ENCODE measurements around the gene PIP4K2A.

The PIP4K2A gene

DNA sequence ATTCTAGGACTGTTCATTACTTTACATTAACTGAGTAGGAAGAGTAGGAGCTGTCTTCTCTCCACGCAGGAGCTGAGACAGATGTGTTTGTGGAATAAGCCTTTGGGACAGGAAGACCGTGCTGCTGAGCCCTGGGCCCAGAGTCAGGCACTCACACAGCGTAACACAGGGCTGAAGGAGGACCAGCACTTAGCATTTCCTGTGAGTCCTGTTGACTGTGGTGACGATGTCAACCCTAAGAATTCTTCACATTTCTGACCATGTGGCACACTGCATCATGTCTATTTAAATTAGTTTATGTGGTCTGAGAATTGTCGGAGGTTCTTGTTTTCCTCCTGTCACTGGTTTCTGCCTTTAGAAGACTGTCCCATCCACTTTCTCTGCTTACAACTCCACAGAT is 117.2 kb downstream of the PIP4K2A start:
- DNase-seq (ENCODE audit: extremely low read depth, low read depth), result no peak
- no peak for TF ChIP-seq CTCF (IDR thresholded peaks at IDR 0.05; ENCODE audit: low read depth, low read length, missing control alignments)
- H3K4me3 ChIP-seq (replicated peaks; ENCODE audit: low read depth, low read length), result no peak overlapping the region

DNA sequence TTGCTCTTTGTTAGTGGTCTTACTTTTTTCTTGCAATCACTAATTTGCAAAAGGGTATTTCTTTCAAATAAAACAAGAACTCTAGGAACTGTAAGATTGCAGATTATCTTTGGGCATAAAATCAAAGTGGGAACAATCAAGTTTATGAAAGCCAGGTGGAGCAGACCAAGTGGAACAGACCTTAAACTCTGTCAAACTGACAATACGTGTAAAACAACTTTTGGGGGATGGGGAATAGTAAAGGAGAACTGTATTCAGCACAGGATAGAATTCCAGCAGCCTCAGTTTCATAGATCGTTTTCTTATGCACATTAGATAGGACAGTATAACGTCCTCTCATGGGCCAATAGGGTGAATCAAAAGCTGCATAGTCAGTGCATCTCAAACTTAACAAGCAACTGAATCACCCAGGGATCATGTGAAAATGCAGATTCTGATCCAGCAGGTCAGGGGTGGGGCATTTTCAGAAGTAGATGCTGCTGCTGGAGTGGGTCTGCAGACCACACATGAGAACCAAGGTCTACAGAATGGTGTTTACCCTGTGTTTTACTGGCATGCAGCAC is 120.7 kb downstream of the PIP4K2A start:
- TF ChIP-seq CTCF (IDR thresholded peaks at IDR 0.05; ENCODE audit: low read depth, low read length, missing control alignments), result no peak
- DNase-seq (ENCODE audit: extremely low read depth, low read depth), result no peak
- H3K4me3 ChIP-seq (replicated peaks; ENCODE audit: low read depth, low read length), result no peak overlapping the region

DNA sequence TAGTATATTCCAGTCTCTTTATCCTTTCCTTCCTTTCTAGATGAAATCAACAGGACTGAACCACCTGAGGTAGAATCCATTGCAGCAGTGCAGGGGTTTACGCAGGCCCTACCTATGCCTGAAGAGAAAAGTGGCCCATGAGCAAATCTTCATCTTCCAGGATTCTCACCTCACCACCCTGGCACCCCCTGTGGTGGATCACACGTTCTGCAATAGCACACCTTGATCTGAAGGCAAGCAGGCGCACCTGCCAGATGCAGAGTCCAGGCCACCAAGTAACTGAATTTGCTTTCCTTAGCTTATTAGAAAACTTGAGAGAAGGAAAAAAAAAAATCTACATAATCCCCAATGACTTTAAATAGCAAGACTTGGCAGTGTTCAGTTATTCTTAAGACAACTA is 121.4 kb downstream of the PIP4K2A start:
- no peak overlapping the region for H3K4me3 ChIP-seq (replicated peaks; ENCODE audit: low read depth, low read length)
- TF ChIP-seq CTCF (IDR thresholded peaks at IDR 0.05; ENCODE audit: low read depth, low read length, missing control alignments), result no peak
- DNase-seq (ENCODE audit: extremely low read depth, low read depth), result no peak

DNA sequence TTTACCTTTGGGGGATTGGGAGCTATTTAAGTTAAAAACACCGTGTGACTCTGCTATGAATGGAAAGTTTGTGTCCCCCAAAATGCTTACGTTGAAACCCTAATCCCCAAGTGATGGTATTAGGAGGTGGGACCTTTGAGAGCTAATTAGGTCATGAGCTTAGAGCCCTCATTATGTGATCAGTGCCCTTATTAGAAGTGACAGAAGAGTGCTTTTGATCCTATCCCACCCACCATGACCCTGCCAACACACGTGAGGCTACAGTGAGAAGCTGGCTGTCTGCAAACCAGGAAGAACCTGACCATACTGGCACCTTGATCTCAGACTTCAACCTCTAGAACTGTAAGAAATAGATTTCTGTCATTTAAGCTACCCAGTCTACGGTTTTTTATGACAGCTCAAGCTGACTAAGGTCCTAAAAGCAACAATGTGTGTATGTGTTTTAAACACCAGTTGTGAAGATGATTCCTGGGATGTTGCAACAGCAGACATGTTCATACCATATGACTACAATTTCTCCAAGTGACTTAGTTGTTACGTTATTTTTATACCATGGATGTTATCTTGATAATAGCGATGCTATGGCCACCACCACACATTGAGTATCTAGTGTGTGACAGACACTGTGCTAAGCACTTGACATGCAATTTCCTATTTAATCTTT is 124.4 kb downstream of the PIP4K2A start:
- H3K4me3 ChIP-seq (replicated peaks; ENCODE audit: low read depth, low read length), result no peak overlapping the region
- DNase-seq (ENCODE audit: extremely low read depth, low read depth), result no peak
- TF ChIP-seq CTCF (IDR thresholded peaks at IDR 0.05; ENCODE audit: low read depth, low read length, missing control alignments), result no peak

- no peak for TF ChIP-seq CTCF (IDR thresholded peaks at IDR 0.05; ENCODE audit: low read depth, low read length, missing control alignments)
- no peak for DNase-seq (ENCODE audit: extremely low read depth, low read depth)
- no peak overlapping the region for H3K4me3 ChIP-seq (replicated peaks; ENCODE audit: low read depth, low read length)
Measured at GRCh38 chr10:22588462-22588861, 125.9 kb downstream of the PIP4K2A start.

GRCh38 chr10:22583683-22584082 is 130.7 kb downstream of the PIP4K2A start:
- H3K4me3 ChIP-seq (replicated peaks; ENCODE audit: low read depth, low read length), result no peak overlapping the region
- no peak for DNase-seq (ENCODE audit: extremely low read depth, low read depth)
- no peak for TF ChIP-seq CTCF (IDR thresholded peaks at IDR 0.05; ENCODE audit: low read depth, low read length, missing control alignments)

DNA sequence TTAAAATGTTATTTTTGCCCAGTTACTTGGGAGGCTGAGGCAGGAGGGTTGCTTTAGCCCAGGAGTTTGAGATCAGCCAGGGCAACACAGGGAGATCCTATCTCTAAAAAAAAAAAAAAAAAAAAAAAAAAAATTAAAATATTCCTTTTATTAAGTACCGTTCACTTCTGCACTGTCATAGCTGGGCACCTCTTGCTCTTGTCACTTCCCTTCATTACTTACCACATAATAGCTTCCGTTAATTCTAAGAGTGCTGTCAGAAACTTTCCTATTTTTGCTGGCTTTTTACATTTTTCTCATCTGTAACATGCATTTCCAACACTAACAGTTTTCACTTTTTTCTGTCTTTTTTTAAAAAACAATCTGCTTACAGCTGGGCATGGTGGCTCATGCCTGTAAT is 132.9 kb downstream of the PIP4K2A start:
- DNase-seq (ENCODE audit: extremely low read depth, low read depth), result no peak
- TF ChIP-seq CTCF (IDR thresholded peaks at IDR 0.05; ENCODE audit: low read depth, low read length, missing control alignments), result no peak
- no peak overlapping the region for H3K4me3 ChIP-seq (replicated peaks; ENCODE audit: low read depth, low read length)

Measured in HFF-Myc (cell line).